Keratinocyte (primary cell): ENCODE results near the gene CRTC2. TPM values are rescaled to one million over a fixed set of nuclear protein-coding genes. Genes with fewer than 3 reads are reported as not detected.

Experiments
- DNase-seq: peaks from one replicate; pipeline ENCODE4 v3.0.0-alpha.2; 2011; ENCODE audit warnings: low read depth, missing footprints, low spot score
- FAIRE-seq: peaks from 2 replicates; lab custom pipeline; 2011; peaks lifted over from hg19 to GRCh38; lab: Jason Lieb, UNC
- H2AFZ ChIP-seq: 2 replicates; pipeline ENCODE4 v1.6.0; 2012; ENCODE audit warnings: low read length, control low read depth, inconsistent platforms; ENCODE audit not compliant: control insufficient read depth
- H3K27ac ChIP-seq: 2 replicates; pipeline ENCODE4 v1.5.1; 2011; ENCODE audit warnings: low read length; ENCODE audit not compliant: control insufficient read depth, insufficient read depth
- H3K27me3 ChIP-seq: 3 replicates; pipeline ENCODE4 v1.6.0; 2011; ENCODE audit warnings: low read length; ENCODE audit not compliant: control insufficient read depth, insufficient read depth; ENCODE audit errors: extremely low read depth
- H3K36me3 ChIP-seq, 2 experiments: 2 replicates in 1 of 2; 3 replicates in 1 of 2; pipeline ENCODE4 v1.5.1; 2011; ENCODE audit warnings: low read length in 2 of 2, mild to moderate bottlenecking in 1 of 2; ENCODE audit not compliant: control insufficient read depth in 2 of 2, insufficient read depth in 2 of 2; ENCODE audit errors: extremely low read depth in 1 of 2
- H3K4me1 ChIP-seq: 3 replicates; pipeline ENCODE4 v1.5.1; 2011; ENCODE audit warnings: low read length; ENCODE audit not compliant: control insufficient read depth, insufficient read depth; ENCODE audit errors: extremely low read depth
- H3K4me2 ChIP-seq: 3 replicates; pipeline ENCODE4 v1.6.0; 2011; ENCODE audit warnings: low read depth, low read length; ENCODE audit not compliant: control insufficient read depth, insufficient read depth; ENCODE audit errors: extremely low read depth
- H3K4me3 ChIP-seq, 3 experiments: fragments of 200-600 bp in 1 of 3; sonication (generic) in 1 of 3; 2 replicates in 2 of 3; 3 replicates in 1 of 3; pipeline ENCODE4 v1.5.1; 2011 to 2016; ENCODE audit warnings: low read length in 3 of 3, mild to moderate bottlenecking in 3 of 3, control low read depth in 2 of 3, inconsistent platforms in 1 of 3, low read depth in 1 of 3, mixed read lengths in 1 of 3, mixed run types in 1 of 3, moderate library complexity in 1 of 3; ENCODE audit not compliant: control insufficient read depth in 2 of 3, insufficient read depth in 2 of 3; ENCODE audit errors: extremely low read depth in 1 of 3
- H3K79me2 ChIP-seq: 2 replicates; pipeline ENCODE4 v1.6.0; 2012; ENCODE audit warnings: low read length; ENCODE audit not compliant: control insufficient read depth, insufficient read depth
- H3K9ac ChIP-seq: 3 replicates; pipeline ENCODE4 v1.6.0; 2011; ENCODE audit warnings: low read length; ENCODE audit not compliant: control insufficient read depth, insufficient read depth; ENCODE audit errors: extremely low read depth
- H3K9me1 ChIP-seq: 3 replicates; pipeline ENCODE4 v1.6.0; 2011; ENCODE audit warnings: low read length; ENCODE audit not compliant: control insufficient read depth, insufficient read depth; ENCODE audit errors: extremely low read depth
- H3K9me3 ChIP-seq: 2 replicates; pipeline ENCODE4 v1.5.1; 2012; ENCODE audit warnings: low read depth, low read length; ENCODE audit not compliant: control insufficient read depth
- H4K20me1 ChIP-seq: 3 replicates; pipeline ENCODE4 v1.6.0; 2011; ENCODE audit warnings: low read length; ENCODE audit not compliant: control insufficient read depth, insufficient read depth; ENCODE audit errors: extremely low read depth
- CTCF ChIP-seq, 3 experiments: IDR thresholded peaks in 1 of 3; conservative IDR thresholded peaks in 1 of 3; optimal IDR thresholded peaks in 1 of 3; 2 replicates in 2 of 3; 3 replicates in 1 of 3; pipeline versions ENCODE3 to v1.5.1; 2011; ENCODE audit warnings: low read length in 3 of 3, mild to moderate bottlenecking in 3 of 3, moderate library complexity in 2 of 3, control low read depth in 1 of 3, inconsistent platforms in 1 of 3; ENCODE audit not compliant: insufficient read depth in 2 of 3; ENCODE audit errors: extremely low read depth in 1 of 3
- EZH2 ChIP-seq: IDR thresholded peaks from one replicate; pipeline ENCODE4 v1.6.1; 2012; ENCODE audit warnings: inconsistent platforms, mild to moderate bottlenecking, low read length, moderate library complexity
- dilution Hi-C: fragments of 300-500 bp; cut with MboI; formaldehyde crosslinking; loops from one replicate; pipeline ENCODE4 v1.7.0; 2020; ENCODE audit warnings: low sequenced_read_pairs; ENCODE audit not compliant: extremely low pct_ligation_motif_present
- polyA plus RNA-seq, 5 experiments: library from polyadenylated mRNA; depleted of rRNA in 3 of 5; stranded (reverse) in 3 of 5; stranded (forward) in 1 of 5; unstranded in 1 of 5; fragments of >200 nt; gene quantifications; 1 replicate in 1 of 5; 2 replicates in 3 of 5; 3 replicates in 1 of 5; pipeline versions ENCODE4 v1.2.1 to v1.2.3, GENCODE V29; 2011 to 2012; ENCODE audit warnings: missing spikeins in 2 of 5, low read depth in 1 of 5, low replicate concordance in 1 of 5

The CRTC2 gene
- polyA plus RNA-seq, 1 donor (not counting 4 experiments of a cell fraction or from before 2014, with no cell fraction given): 15.9 TPM

- Histone ChIP-seq H3K9ac (no peak overlapping the region), H3K4me3 (no peak overlapping the region), H3K4me2 (no peak overlapping the region), H3K27ac (no peak overlapping the region), H3K36me3 (peaks cover 5 to 24% of the 10 kb centered on the region in 2 experiments), H3K27me3 (no peaks in the 10 kb centered on the region), H3K79me2 (peaks cover 16% of the 10 kb centered on the region), H2AFZ (no peak overlapping the region), H3K4me1 (peaks cover 15% of the 10 kb centered on the region), H4K20me1 (no peaks in the 10 kb centered on the region), H3K9me1 (no peaks in the 10 kb centered on the region), H3K9me3 (no peaks in the 10 kb centered on the region)
- DNase-seq (no peak), FAIRE-seq (no peak)
- dilution Hi-C loops: no loop called here
- TF ChIP-seq EZH2: no peak
- TF ChIP-seq CTCF (optimal IDR thresholded peaks at IDR 0.05 in 1 of 3, IDR thresholded peaks at IDR 0.05 in 1 of 3, conservative IDR thresholded peaks at IDR 0.05 in 1 of 3; ENCODE audit: extremely low read depth in 1 of 3, insufficient read depth in 2 of 3, low read length in 3 of 3): no peak
Measured at GRCh38 chr1:153973525-153973924, 15.1 kb upstream of the CRTC2 start.

- DNase-seq (no peak), FAIRE-seq (no peak)
- no peak overlapping the region for H3K4me2 ChIP-seq
- H3K27ac ChIP-seq: no peak overlapping the region
- no peak overlapping the region for H3K4me3 ChIP-seq
- dilution Hi-C loops: no loop called here
- H3K9me3 ChIP-seq: no peaks in the 10 kb centered on the region
- H3K4me1 ChIP-seq: peaks cover 16% of the 10 kb centered on the region
- H4K20me1 ChIP-seq: no peaks in the 10 kb centered on the region
- H3K9me1 ChIP-seq: no peaks in the 10 kb centered on the region
- no peak overlapping the region for H3K9ac ChIP-seq
- peaks cover 16% of the 10 kb centered on the region for H3K79me2 ChIP-seq
- H2AFZ ChIP-seq: no peak overlapping the region
- no peaks in the 10 kb centered on the region for H3K27me3 ChIP-seq
- TF ChIP-seq EZH2 (no peak), CTCF (optimal IDR thresholded peaks at IDR 0.05 in 1 of 3, IDR thresholded peaks at IDR 0.05 in 1 of 3, conservative IDR thresholded peaks at IDR 0.05 in 1 of 3; ENCODE audit: extremely low read depth in 1 of 3, insufficient read depth in 2 of 3, low read length in 3 of 3) (no peak)
- peaks cover 5 to 24% of the 10 kb centered on the region in 2 experiments for H3K36me3 ChIP-seq
Measured at GRCh38 chr1:153973071-153973470, 14.7 kb upstream of the CRTC2 start.
